CD4-positive, alpha-beta T cell treated with Interleukin-4 for 1 hour (primary cell): ENCODE data around the gene NAA80.

Experiments used
- DNase-seq, 2 donors: peaks; one replicate each; pipeline ENCODE4 v3.0.0-alpha.2; 2020 to 2022

The NAA80 gene

DNA sequence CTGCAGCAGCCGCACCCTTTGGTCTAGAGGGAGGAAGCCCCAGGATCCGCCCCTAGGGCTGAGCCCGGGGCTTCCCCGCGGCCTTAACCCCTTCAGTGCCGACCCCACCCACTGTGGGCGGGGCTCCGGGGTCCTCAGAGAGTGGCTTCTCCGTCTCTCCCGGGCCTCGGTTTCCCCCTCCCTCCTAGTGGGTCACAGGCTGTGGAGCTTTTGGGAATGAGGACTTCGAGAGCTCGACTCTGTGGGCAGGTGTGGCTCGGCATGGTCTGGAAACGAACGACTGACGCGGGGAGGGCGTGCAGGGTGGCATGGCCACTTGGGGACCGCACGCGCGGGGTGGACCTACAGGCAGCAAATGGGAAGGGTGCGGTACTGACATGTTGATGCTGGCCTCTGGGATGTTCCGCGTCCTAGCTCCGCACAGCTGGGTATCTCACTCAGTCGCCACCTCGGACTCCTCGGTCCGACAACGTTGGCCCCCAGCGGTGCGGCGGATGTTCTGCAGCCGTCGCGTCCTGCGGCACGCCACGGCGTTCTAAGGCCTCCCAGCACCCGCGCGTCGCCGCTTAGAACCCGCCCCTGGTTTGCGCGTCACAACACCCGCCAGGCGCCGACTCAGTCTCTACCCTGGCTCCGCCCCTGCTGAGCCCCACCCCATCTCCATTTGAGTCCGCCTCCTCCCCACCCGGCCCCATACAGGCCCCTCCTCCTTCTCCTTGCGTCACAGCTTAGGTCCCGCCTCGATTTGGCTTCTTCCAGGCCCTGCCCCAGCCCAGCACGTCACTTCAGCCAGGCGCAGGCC is at the start of gene NAA80, which contains the start of gene HYAL3:
TSS of gene NAA80 (minus strand) at position 570 of the 802 bp plus-strand sequence. CDS start 1,942 bp downstream, outside the sequence.
TSS of gene HYAL3 (minus strand) at position 570 of the 802 bp plus-strand sequence. CDS start 3,803 bp downstream, outside the sequence.
- DNase-seq, result peak; percentile 99 to 100

GRCh38 chr3:50347187-50347813 is 48.1 kb upstream of the NAA80 start:
- peak; percentile 87 to 88 for DNase-seq

DNA sequence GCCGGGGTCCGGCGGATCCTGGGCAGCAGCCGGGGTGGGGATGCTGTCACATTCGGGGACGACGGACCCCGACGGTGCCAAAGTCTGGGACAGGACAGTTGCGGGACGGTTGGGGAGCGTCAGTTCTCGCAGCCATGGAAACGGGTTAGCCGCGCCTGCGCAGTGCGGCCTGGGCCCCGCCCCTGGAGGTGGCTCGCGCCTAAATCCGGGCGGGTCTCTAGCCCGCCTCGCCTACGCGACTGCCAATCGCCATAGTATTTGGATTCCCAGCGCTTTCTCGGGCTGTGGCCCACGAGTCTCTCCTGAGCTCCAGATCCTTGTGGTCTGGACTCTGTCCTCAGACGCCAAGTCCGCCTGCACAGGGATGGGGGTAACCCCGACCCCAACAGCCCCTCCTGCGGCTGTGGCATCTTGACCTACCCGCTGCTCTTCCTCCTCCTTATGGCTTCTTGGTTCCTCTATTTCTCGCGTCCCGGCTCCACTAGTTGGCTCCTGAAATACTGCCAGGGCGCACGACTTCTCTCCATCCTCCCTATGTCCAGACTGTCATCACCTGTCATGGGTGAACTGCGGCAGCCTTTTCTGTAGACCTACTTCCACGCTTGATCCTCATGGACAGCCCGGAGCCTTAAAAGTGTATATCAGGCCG is 46.5 kb upstream of the NAA80 start, which contains the start of gene ZMYND10:
TSS of gene ZMYND10 (minus strand) at position 147 of the 649 bp plus-strand sequence. CDS start 153 bp downstream, outside the sequence.
- DNase-seq, result peak; percentile 77

- DNase-seq, result no peak
Measured at GRCh38 chr3:50345008-50345407, 45.8 kb upstream of the NAA80 start.

DNA sequence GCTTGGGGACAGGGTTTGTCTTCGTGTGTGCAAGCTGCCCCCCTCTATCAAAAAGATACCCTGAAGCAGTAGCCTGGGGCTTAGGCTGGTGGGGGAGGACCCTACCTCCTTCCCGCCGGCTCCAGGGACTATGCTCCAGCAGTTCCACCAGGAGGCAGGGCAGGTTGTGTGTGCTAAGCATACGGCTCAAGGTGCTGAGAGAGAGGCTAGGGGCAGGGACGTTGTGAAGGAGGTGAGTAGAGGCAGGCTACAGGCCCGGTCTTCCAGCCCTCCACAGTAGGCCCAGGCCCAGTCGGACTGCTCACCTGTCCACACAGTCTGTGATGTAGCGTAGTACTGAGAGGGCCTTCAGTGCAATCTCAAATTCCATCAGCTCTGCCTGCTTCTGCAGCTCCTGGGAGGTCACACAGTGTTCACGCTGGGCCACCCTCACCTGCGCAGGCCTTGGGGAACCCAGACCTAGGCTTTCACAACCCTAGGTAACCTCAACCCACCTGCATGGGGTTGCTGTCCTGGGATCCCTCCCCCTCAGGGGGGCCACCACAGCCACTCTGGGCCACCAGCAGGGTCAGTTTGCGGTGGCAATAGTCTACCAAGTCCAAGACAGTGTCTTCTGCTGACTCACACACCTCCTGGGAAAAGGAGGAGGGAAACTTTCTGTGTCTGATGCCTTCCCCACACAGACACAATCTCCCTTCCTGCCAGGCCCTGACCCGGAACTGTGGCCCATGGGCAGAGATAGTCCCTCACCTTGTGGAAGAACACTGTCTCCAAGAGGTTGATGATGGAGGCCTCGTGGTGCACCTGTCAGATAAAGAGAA is 43.8 kb upstream of the NAA80 start:
- DNase-seq, result no peak

GRCh38 chr3:50341996-50342650 is 42.9 kb upstream of the NAA80 start:
- DNase-seq, result no peak

GRCh38 chr3:50341537-50341936 is 42.3 kb upstream of the NAA80 start:
- no peak for DNase-seq

GRCh38 chr3:50340448-50341329 is 41.5 kb upstream of the NAA80 start, which contains the start of gene RASSF1:
Gene RASSF1, minus strand, starts transcription at chr3:50340836. Its CDS starts 31 bp downstream, at chr3:50340805.
- peak; percentile 72 to 77 for DNase-seq

DNA sequence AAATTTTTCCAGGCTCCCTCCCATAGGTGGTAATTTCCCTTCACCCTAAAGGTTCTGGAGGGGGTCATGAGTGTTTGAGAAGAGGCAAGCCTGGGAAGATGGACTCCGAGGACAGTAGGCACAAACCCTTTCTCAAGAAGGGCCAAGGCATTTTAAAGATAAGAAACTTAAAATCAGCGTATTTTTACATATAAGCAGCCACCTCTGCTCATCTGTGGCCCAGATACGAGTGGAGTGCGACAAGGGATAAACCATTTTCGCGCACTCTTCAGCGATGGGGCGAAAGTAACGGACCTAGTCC is 40.9 kb upstream of the NAA80 start:
- DNase-seq, result no peak

DNA sequence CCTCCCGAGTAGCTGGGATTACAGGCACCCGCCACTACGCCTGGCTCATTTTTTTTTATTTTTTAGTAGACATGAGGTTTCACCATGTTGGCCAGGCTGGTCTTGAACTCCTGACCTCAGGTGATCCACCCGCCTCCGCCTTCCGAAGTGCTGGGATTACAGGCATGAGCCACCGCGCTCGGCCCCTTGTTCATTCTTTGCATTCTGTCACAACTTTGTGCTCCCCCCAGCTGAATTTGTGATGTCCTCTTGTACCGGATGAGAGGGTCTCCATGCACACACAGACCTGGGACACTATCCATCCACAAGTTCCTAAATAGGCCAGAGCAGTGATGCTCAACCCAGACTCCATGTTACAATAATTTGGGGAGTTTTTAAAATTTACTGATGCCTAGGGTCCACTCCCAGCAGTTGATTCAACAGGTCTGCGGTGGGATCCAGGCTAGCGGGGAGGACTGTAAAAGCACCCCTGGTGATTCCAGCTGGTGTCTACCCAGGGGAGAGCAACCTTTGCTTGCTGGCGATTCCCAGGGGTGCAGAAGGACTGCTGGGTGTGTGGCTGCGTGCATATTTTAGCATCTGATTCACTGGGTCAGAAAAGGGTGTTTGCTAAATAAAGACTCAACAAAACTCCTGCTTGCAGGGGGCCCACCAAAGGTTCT is 40.4 kb upstream of the NAA80 start:
- DNase-seq, result no peak

DNA sequence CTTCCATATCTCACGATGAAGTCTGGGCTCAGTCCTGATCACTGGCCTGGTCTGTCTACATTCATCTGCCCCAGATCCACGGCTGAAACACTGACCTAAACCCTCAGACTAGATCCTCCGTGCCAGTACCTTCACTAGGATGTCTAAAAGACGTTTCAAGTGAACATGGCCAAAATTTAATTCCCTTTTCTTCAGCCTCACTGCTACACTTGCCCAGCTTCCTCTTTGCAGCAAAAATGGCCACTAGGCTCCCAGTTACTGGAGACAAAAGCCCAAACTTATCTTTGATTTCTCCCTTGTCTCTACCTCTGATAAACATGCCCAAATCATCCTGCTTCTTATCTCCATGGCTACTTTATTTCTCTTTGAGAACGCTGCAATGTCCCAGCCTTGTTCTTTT is 39.8 kb upstream of the NAA80 start:
- no peak for DNase-seq

GRCh38 chr3:50337175-50337861 is 38.1 kb upstream of the NAA80 start:
- DNase-seq, result peak; percentile 95 to 97

GRCh38 chr3:50336452-50337174 is 37.4 kb upstream of the NAA80 start:
- no peak for DNase-seq

- DNase-seq, result no peak
Measured at GRCh38 chr3:50334339-50335075, 35.3 kb upstream of the NAA80 start.

GRCh38 chr3:50333744-50334328 is 34.6 kb upstream of the NAA80 start:
- DNase-seq, result peak in 1 of 2 donors; percentile 34

- no peak for DNase-seq
Measured at GRCh38 chr3:50331364-50331907, 32.2 kb upstream of the NAA80 start.

- DNase-seq, result no peak
Measured at GRCh38 chr3:50330330-50330729, 31.1 kb upstream of the NAA80 start.
